GM23338 (cell line): ENCODE measurements around the gene ACSL3. TPM values are rescaled to one million over a fixed set of nuclear protein-coding genes. Genes with fewer than 3 reads are reported as not detected.
A peak's percentile ranks its signal among the peaks of the same experiment; 100 is the strongest.

Experiments used
- ATAC-seq: fragments of 200-7000 bp; cut with Tn5 transposase; 3 replicates; pipeline ENCODE4 v1.9.1; 2020
- DNase-seq: peaks from one replicate; pipeline ENCODE4 v3.0.0-alpha.2; 2015; ENCODE audit warnings: low spot score
- H2AFZ ChIP-seq: fragments of 200-600 bp; sonication (generic); 2 replicates; pipeline ENCODE4 v1.8.0; 2016; ENCODE audit warnings: antibody characterized with exemption, mild to moderate bottlenecking, moderate library complexity
- H3F3A ChIP-seq: fragments of 200-600 bp; sonication (generic); replicated peaks from 2 replicates; pipeline ENCODE4 v1.8.0; 2017; ENCODE audit warnings: antibody characterized with exemption, mixed run types, low read depth
- H3K27ac ChIP-seq: fragments of 200-600 bp; sonication (generic); 2 replicates; pipeline ENCODE4 v1.6.1; 2016; ENCODE audit warnings: low read depth
- H3K27me3 ChIP-seq: fragments of 200-600 bp; sonication (generic); 2 replicates; pipeline ENCODE4 v1.8.0; 2016; ENCODE audit warnings: mild to moderate bottlenecking, mixed run types, moderate library complexity; ENCODE audit not compliant: insufficient read depth
- H3K36me3 ChIP-seq: fragments of 200-600 bp; sonication (generic); 2 replicates; pipeline ENCODE4 v1.8.0; 2016; ENCODE audit warnings: mild to moderate bottlenecking; ENCODE audit not compliant: insufficient read depth
- H3K4me1 ChIP-seq: fragments of 200-600 bp; sonication (generic); 2 replicates; pipeline ENCODE4 v1.8.0; 2016; ENCODE audit warnings: mild to moderate bottlenecking, moderate library complexity; ENCODE audit not compliant: insufficient read depth
- H3K4me2 ChIP-seq: fragments of 200-600 bp; sonication (generic); 2 replicates; pipeline ENCODE4 v1.7.1; 2017; ENCODE audit warnings: mixed run types
- H3K4me3 ChIP-seq: fragments of 200-600 bp; sonication (generic); 2 replicates; pipeline ENCODE4 v1.6.1; 2016; ENCODE audit warnings: mixed run types
- H3K79me2 ChIP-seq: fragments of 200-600 bp; sonication (generic); replicated peaks from 2 replicates; pipeline ENCODE4 v1.8.0; 2017; ENCODE audit warnings: mild to moderate bottlenecking; ENCODE audit not compliant: insufficient read depth
- H3K9me2 ChIP-seq: fragments of 200-600 bp; sonication (generic); 2 replicates; pipeline ENCODE4 v1.8.0; 2017; ENCODE audit not compliant: insufficient read depth
- H4K20me1 ChIP-seq: fragments of 200-600 bp; sonication (generic); replicated peaks from 2 replicates; pipeline ENCODE4 v1.8.0; 2017; ENCODE audit warnings: mild to moderate bottlenecking; ENCODE audit not compliant: insufficient read depth
- H3K27ac Mint-ChIP-seq: 2 replicates; pipeline ENCODE4 v1.8.0; 2020; ENCODE audit warnings: inconsistent platforms, mild to moderate bottlenecking, moderate library complexity, mixed read lengths
- H3K27me3 Mint-ChIP-seq: 3 replicates; pipeline ENCODE4 v1.8.0; 2022; ENCODE audit warnings: low read depth, mild to moderate bottlenecking, moderate library complexity, mixed read lengths, inconsistent platforms; ENCODE audit not compliant: insufficient read depth, poor library complexity
- H3K36me3 Mint-ChIP-seq: 3 replicates; pipeline ENCODE4 v1.8.0; 2021; ENCODE audit warnings: low read depth, mild to moderate bottlenecking, inconsistent platforms, moderate library complexity, mixed read lengths
- H3K4me1 Mint-ChIP-seq: 3 replicates; pipeline ENCODE4 v1.8.0; 2020; ENCODE audit warnings: mild to moderate bottlenecking, inconsistent platforms, mixed read lengths
- H3K4me3 Mint-ChIP-seq: 3 replicates; pipeline ENCODE4 v1.8.0; 2021; ENCODE audit warnings: moderate library complexity, mild to moderate bottlenecking, inconsistent platforms, mixed read lengths
- H3K9me3 Mint-ChIP-seq: 3 replicates; pipeline ENCODE4 v1.8.0; 2020; ENCODE audit warnings: moderate library complexity, mild to moderate bottlenecking, inconsistent platforms, mixed read lengths
- JUNB ChIP-seq: IDR thresholded peaks from one replicate; pipeline ENCODE4 v1.6.1; 2016; ENCODE audit warnings: antibody characterized with exemption; ENCODE audit not compliant: unreplicated experiment
- POLR2AphosphoS5 ChIP-seq: IDR thresholded peaks from 2 replicates; pipeline ENCODE4 v1.6.1; 2016; ENCODE audit warnings: antibody characterized with exemption, low read depth
- STAT1 ChIP-seq: IDR thresholded peaks from one replicate; pipeline ENCODE4 v1.6.1; 2016; ENCODE audit warnings: antibody characterized with exemption; ENCODE audit not compliant: unreplicated experiment
- ZNF114 ChIP-seq: fragments of 250-450 bp; sonication (Bioruptor Pico); IDR thresholded peaks from 2 replicates; pipeline ENCODE4 v1.5.0; 2020; ENCODE audit warnings: mild to moderate bottlenecking, moderate library complexity
- polyA plus RNA-seq: library from polyadenylated mRNA; unstranded; fragments of >200 nt; fragmentation: Nextera tagmentation; extraction: Ambion mirVana; gene quantifications from 2 replicates; pipeline ENCODE4 v1.2.1, GENCODE V29; 2016
- total RNA-seq: library from RNA; depleted of rRNA; stranded (reverse); fragments of >200 nt; shearing (Covaris generic); gene quantifications from 2 replicates; pipeline ENCODE4 v1.2.3, GENCODE V29; 2014
- TF ChIP-seq, protein P1 (sequence below): IDR thresholded peaks from 2 replicates; pipeline ENCODE4 v1.6.1; 2016; ENCODE audit warnings: antibody characterized with exemption
- TF ChIP-seq, protein P2 (sequence below): fragments of 250-450 bp; sonication (Bioruptor Pico); IDR thresholded peaks from 2 replicates; pipeline ENCODE4 v1.5.0; 2020; ENCODE audit warnings: mild to moderate bottlenecking, moderate library complexity
- TF ChIP-seq, protein P3 (sequence below): IDR thresholded peaks from one replicate; pipeline ENCODE4 v1.6.1; 2018; ENCODE audit warnings: antibody characterized with exemption; ENCODE audit not compliant: unreplicated experiment

The ACSL3 gene
- total and polyA plus RNA-seq, 2 experiments from 2014 or later, result 55.3 to 130 TPM

- Mint-ChIP-seq H3K27ac (no peak overlapping the region), H3K9me3 (no peaks in the 10 kb centered on the region), H3K27me3 (no peaks in the 10 kb centered on the region), H3K4me1 (no peaks in the 10 kb centered on the region; the same call in 2 of the 3 replicates), H3K4me3 (no peak overlapping the region), H3K36me3 (no peaks in the 10 kb centered on the region)
- TF ChIP-seq POLR2AphosphoS5 (no peak), JUNB (no peak), STAT1 (no peak), ZNF114 (CRISPR knock-in tag) (no peak)
- TF ChIP-seq, protein P1, sequence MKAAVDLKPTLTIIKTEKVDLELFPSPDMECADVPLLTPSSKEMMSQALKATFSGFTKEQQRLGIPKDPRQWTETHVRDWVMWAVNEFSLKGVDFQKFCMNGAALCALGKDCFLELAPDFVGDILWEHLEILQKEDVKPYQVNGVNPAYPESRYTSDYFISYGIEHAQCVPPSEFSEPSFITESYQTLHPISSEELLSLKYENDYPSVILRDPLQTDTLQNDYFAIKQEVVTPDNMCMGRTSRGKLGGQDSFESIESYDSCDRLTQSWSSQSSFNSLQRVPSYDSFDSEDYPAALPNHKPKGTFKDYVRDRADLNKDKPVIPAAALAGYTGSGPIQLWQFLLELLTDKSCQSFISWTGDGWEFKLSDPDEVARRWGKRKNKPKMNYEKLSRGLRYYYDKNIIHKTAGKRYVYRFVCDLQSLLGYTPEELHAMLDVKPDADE, result no peak
- TF ChIP-seq, protein P2, sequence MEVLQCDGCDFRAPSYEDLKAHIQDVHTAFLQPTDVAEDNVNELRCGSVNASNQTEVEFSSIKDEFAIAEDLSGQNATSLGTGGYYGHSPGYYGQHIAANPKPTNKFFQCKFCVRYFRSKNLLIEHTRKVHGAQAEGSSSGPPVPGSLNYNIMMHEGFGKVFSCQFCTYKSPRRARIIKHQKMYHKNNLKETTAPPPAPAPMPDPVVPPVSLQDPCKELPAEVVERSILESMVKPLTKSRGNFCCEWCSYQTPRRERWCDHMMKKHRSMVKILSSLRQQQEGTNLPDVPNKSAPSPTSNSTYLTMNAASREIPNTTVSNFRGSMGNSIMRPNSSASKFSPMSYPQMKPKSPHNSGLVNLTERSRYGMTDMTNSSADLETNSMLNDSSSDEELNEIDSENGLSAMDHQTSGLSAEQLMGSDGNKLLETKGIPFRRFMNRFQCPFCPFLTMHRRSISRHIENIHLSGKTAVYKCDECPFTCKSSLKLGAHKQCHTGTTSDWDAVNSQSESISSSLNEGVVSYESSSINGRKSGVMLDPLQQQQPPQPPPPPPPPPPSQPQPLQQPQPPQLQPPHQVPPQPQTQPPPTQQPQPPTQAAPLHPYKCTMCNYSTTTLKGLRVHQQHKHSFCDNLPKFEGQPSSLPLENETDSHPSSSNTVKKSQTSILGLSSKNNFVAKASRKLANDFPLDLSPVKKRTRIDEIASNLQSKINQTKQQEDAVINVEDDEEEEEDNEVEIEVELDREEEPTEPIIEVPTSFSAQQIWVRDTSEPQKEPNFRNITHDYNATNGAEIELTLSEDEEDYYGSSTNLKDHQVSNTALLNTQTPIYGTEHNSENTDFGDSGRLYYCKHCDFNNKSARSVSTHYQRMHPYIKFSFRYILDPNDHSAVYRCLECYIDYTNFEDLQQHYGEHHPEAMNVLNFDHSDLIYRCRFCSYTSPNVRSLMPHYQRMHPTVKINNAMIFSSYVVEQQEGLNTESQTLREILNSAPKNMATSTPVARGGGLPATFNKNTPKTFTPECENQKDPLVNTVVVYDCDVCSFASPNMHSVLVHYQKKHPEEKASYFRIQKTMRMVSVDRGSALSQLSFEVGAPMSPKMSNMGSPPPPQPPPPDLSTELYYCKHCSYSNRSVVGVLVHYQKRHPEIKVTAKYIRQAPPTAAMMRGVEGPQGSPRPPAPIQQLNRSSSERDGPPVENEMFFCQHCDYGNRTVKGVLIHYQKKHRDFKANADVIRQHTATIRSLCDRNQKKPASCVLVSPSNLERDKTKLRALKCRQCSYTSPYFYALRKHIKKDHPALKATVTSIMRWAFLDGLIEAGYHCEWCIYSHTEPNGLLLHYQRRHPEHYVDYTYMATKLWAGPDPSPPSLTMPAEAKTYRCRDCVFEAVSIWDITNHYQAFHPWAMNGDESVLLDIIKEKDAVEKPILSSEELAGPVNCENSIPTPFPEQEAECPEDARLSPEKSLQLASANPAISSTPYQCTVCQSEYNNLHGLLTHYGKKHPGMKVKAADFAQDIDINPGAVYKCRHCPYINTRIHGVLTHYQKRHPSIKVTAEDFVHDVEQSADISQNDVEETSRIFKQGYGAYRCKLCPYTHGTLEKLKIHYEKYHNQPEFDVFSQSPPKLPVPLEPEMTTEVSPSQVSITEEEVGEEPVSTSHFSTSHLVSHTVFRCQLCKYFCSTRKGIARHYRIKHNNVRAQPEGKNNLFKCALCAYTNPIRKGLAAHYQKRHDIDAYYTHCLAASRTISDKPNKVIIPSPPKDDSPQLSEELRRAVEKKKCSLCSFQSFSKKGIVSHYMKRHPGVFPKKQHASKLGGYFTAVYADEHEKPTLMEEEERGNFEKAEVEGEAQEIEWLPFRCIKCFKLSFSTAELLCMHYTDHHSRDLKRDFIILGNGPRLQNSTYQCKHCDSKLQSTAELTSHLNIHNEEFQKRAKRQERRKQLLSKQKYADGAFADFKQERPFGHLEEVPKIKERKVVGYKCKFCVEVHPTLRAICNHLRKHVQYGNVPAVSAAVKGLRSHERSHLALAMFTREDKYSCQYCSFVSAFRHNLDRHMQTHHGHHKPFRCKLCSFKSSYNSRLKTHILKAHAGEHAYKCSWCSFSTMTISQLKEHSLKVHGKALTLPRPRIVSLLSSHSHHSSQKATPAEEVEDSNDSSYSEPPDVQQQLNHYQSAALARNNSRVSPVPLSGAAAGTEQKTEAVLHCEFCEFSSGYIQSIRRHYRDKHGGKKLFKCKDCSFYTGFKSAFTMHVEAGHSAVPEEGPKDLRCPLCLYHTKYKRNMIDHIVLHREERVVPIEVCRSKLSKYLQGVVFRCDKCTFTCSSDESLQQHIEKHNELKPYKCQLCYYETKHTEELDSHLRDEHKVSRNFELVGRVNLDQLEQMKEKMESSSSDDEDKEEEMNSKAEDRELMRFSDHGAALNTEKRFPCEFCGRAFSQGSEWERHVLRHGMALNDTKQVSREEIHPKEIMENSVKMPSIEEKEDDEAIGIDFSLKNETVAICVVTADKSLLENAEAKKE, result no peak
- TF ChIP-seq, protein P3, sequence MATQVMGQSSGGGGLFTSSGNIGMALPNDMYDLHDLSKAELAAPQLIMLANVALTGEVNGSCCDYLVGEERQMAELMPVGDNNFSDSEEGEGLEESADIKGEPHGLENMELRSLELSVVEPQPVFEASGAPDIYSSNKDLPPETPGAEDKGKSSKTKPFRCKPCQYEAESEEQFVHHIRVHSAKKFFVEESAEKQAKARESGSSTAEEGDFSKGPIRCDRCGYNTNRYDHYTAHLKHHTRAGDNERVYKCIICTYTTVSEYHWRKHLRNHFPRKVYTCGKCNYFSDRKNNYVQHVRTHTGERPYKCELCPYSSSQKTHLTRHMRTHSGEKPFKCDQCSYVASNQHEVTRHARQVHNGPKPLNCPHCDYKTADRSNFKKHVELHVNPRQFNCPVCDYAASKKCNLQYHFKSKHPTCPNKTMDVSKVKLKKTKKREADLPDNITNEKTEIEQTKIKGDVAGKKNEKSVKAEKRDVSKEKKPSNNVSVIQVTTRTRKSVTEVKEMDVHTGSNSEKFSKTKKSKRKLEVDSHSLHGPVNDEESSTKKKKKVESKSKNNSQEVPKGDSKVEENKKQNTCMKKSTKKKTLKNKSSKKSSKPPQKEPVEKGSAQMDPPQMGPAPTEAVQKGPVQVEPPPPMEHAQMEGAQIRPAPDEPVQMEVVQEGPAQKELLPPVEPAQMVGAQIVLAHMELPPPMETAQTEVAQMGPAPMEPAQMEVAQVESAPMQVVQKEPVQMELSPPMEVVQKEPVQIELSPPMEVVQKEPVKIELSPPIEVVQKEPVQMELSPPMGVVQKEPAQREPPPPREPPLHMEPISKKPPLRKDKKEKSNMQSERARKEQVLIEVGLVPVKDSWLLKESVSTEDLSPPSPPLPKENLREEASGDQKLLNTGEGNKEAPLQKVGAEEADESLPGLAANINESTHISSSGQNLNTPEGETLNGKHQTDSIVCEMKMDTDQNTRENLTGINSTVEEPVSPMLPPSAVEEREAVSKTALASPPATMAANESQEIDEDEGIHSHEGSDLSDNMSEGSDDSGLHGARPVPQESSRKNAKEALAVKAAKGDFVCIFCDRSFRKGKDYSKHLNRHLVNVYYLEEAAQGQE, result no peak
- Histone ChIP-seq H3K4me1 (no peaks in the 10 kb centered on the region), H3K27ac (no peak overlapping the region), H3K4me2 (no peak overlapping the region), H3K79me2 (no peaks in the 10 kb centered on the region), H3K9me2 (no peaks in the 10 kb centered on the region), H2AFZ (peak overlapping the region; percentile 11; the same call in 1 of the 2 replicates), H3K27me3 (no peaks in the 10 kb centered on the region), H3F3A (no peaks in the 10 kb centered on the region), H4K20me1 (no peaks in the 10 kb centered on the region), H3K36me3 (no peaks in the 10 kb centered on the region), H3K4me3 (no peak overlapping the region)
- ATAC-seq (no peak), DNase-seq (no peak)
Observed at GRCh38 chr2:222837643-222838056, 23.2 kb upstream of the ACSL3 start.
